GM19438 (cell line): Measurements from ENCODE around the gene TMTC2.
"Not testable (repeated sequence)": the region's sequence is repeated elsewhere in the genome, so short reads cannot be mapped to it uniquely, and the experiment has no call there.

Source experiments
- ATAC-seq: cut with Tn5 transposase; IDR thresholded peaks from one replicate; pipeline ENCODE4 v1.9.1; 2021; ENCODE audit warnings: low read depth; ENCODE audit not compliant: unreplicated experiment

TMTC2 gene

GRCh38 chr12:82723093-82723492, 36.4 kb downstream of the TMTC2 start:
- no peak for ATAC-seq

DNA sequence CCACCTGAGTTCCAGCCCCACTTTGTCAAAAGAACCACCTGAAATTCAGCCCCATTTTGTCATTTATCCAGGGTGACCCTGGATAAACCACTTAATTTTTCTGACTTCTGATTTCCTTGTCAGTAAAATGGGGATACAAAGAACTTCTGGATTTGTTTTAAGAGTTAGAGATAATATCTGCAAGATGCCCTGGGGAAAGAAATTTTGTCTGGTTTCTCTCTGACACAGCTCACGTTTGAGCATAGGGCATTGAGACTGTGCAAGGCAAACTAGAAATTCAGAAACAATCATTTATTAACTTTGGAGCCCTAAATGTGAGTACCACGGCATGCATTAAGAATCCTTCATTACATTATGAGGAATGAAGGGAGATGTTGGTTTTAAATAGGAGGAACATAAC, 37.2 kb downstream of the TMTC2 start:
- ATAC-seq, result no peak

GRCh38 chr12:82725741-82726140, 39.0 kb downstream of the TMTC2 start:
- ATAC-seq, result no peak

DNA sequence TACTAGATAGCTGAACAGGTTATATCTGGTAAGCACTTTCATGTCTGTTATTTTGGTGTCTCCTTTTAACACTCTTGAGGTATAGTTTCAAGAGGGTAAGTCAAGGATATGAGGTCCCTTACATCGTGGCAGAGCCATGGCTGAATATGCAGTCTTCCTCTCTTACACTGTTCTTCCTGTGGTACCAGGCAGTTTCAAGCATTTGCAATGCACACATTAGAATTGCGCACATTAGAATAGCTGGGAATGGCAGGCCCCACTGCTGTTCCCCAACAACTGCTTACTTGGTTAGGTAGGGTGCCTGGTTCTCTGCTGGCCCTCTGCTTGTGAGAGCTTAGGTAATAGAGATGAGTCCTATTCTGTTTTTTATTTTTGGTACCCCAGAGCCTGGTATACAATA, 41.2 kb downstream of the TMTC2 start:
- no peak for ATAC-seq

- no peak for ATAC-seq
Observed at GRCh38 chr12:82728710-82729109, 42.0 kb downstream of the TMTC2 start.

GRCh38 chr12:82730953-82731459, 44.3 kb downstream of the TMTC2 start:
- ATAC-seq, result no peak

GRCh38 chr12:82740129-82741000, 53.7 kb downstream of the TMTC2 start:
- ATAC-seq, result no peak

DNA sequence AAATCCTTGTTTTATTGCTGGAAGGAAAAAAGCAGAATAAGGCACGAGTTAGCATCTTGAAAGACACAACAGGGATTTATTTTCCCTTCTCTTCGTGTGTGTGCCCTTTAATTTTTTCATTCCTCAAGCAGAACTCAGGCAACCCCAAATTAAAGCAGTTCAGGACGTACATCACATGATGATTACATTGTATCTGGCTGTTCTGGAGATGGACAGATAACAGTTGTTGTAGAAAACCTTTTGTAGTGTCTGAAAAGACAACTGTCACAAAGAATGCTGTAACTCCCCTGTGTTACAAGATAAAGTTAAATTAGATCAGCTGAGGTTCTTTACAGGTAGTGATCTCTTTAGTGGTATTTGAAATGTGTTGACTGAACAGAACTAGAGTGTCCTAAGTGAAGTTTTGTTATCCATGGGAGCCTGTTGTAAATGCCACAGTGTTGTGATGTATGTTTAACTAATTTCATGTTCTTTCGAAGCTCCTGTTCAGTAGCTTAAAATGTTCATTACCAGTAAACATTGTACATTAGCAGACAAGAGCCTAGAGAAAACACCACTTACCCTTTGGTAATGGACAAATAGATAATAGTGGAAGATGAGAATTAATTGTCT, 58.5 kb downstream of the TMTC2 start:
- ATAC-seq, result no peak

- ATAC-seq, result no peak
Observed at GRCh38 chr12:82745807-82746206, 59.1 kb downstream of the TMTC2 start.

- ATAC-seq, result no peak
Observed at GRCh38 chr12:82746668-82747067, 60.0 kb downstream of the TMTC2 start.

DNA sequence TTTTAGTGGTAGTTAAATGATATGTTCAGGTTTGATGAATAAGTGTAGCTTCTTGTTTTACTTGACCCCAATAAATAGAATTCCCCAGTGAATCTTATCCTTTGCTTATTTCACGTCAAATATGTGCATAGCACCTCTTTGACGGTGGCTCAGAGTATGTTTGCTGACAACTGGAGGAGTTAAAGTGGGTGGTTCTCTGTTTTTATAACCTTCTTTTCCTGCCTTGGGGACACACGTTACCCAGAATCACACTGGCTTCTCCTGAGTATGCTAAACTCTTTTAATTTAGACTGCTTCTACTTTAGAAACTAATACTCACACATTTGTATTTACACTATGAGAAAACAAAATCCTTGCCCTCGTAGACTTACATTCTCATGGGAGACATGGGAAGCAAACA, 62.3 kb downstream of the TMTC2 start:
- ATAC-seq, result no peak

- ATAC-seq, result no peak
Observed at GRCh38 chr12:82754856-82755255, 68.2 kb downstream of the TMTC2 start.

- no peak for ATAC-seq
Observed at GRCh38 chr12:82756303-82756702, 69.6 kb downstream of the TMTC2 start.

DNA sequence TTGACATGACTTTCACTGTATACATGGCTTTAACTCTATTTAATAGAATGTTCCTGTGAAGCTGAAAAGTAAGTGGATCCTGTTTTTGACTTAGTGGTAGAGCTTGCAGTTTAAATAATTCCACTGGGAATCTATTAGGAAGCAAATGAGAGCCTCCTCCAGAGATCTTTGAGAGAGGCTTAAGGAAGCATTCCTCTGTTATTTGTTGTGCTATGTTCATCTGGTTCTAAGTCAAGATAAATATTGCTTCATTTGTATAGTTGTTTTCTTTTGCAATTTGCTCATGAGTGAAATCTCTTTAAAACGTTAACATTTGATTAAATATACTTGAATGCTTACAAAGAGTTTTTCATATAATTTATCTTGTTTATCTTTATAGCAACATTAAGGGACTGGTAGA, 70.4 kb downstream of the TMTC2 start:
- ATAC-seq, result no peak

- no peak for ATAC-seq
Observed at GRCh38 chr12:82757656-82758055, 71.0 kb downstream of the TMTC2 start.

DNA sequence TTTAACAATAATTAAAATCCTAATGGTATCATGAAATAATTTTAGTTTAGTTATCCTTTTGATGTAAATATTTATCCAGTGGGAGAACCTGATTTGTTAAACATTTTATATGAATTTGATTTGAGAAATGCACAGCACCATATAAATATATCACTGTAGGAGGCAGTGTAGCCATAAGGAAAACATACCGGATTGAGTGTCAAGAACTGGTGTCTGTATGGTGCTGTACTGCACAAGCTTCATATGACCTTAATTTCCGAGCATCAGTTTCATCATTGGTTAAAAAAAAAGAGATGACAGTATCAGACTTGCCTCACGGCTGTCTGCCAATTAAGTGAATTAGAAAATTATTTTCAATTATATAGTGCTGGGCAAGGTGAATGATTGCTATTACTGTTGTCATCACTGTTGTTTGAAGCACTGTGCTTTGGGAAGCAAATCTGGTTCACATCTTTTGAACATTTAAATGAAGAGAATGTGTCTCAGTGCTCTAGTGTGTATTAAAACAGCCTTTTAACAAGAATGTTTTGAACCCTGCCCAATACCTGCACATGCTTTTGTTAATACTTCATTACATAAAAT, 72.1 kb downstream of the TMTC2 start:
- no peak for ATAC-seq

GRCh38 chr12:82760423-82760822, 73.7 kb downstream of the TMTC2 start:
- ATAC-seq, result no peak

DNA sequence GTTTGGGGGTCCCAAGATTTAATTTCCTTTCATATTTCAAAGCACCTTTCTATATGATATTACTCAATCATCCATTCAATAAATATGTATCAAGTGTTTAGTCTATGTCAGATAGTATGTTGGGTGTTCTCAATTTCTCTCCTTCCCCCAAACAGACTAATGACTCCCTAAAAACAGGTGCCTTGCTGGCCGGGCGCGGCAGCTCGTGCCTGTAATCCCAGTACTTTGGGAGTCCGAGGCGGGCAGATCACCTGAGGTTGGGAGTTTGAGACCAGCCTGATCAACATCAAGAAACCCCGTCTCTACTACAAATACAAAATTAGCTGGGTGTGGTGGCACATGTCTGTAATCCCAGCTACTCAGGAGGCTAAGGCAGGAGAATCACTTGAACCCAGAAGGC, 78.5 kb downstream of the TMTC2 start:
- not testable (repeated sequence) for ATAC-seq

- ATAC-seq, result no peak
Observed at GRCh38 chr12:82765971-82766705, 79.4 kb downstream of the TMTC2 start.

DNA sequence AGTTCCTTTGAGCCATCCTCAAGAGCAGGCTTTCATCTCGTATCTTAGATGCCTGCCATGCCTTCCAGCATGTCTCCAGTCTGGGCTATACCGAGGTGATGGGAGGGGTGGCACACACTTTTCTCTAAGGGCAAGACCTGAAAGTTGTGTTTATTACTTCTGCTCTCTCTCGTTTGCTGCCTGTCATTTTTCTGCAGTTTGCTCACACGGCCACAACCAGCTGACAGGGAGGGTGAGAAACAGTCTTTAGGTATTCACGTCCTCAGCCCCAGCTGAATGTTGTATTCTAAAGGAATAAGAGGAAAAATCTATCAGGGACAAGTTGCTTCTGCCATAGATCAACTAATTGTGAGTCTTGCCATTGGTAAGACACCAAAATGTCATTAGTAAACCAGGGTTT, 88.0 kb downstream of the TMTC2 start:
- ATAC-seq, result no peak

DNA sequence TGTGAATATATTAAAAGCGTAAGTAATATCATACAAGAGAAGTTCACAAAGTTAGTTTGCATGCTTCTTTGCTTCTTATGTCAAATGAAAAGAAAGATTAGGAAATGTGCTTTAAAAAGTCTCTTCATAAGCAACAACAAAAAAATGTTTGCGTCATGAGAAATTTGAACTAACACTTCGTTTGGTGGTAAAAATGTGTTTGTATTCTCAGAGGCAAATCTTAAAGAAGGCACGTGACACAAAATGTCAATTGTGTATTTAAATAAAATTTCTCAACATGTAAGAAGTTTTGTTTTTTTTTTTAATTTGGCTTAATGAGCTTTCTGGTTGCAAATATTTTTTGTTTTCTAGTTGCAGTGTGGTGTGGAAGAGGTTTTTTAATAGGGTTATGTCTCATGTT, 93.8 kb downstream of the TMTC2 start:
- no peak for ATAC-seq
